Type B pancreatic cell (in vitro differentiated cells): ENCODE measurements around the gene UGGT1. TPM values are rescaled to one million over a fixed set of nuclear protein-coding genes. Genes with fewer than 3 reads are reported as not detected.

Experiments used
- DNase-seq: peaks from one replicate; pipeline ENCODE4 v3.0.0; 2021; ENCODE audit warnings: mixed read lengths; ENCODE audit not compliant: unreplicated experiment; ENCODE audit errors: extremely low spot score
- H3K27ac Mint-ChIP-seq: 2 replicates; pipeline ENCODE4 v1.8.0; 2021; ENCODE audit warnings: mild to moderate bottlenecking, mixed read lengths
- H3K27me3 Mint-ChIP-seq: 2 replicates; pipeline ENCODE4 v1.8.0; 2021; ENCODE audit warnings: mixed read lengths
- H3K36me3 Mint-ChIP-seq: 2 replicates; pipeline ENCODE4 v1.8.0; 2021; ENCODE audit warnings: mixed read lengths
- H3K4me1 Mint-ChIP-seq: one replicate; pipeline ENCODE4 v1.8.0; 2021; ENCODE audit warnings: mixed read lengths; ENCODE audit not compliant: unreplicated experiment
- H3K4me3 Mint-ChIP-seq: 2 replicates; pipeline ENCODE4 v1.8.0; 2021; ENCODE audit warnings: mild to moderate bottlenecking, mixed read lengths
- H3K9me3 Mint-ChIP-seq: 2 replicates; pipeline ENCODE4 v1.8.0; 2021; ENCODE audit warnings: mixed read lengths
- CTCF ChIP-seq: fragments of 200-600 bp; sonication (generic); conservative IDR thresholded peaks from 2 replicates; pipeline ENCODE4 v1.5.0; 2021; ENCODE audit warnings: antibody characterized with exemption, mild to moderate bottlenecking
- total RNA-seq: library from RNA; stranded (reverse); gene quantifications from 2 replicates; pipeline ENCODE4 v1.2.1, GENCODE V29; 2021; ENCODE audit warnings: low replicate concordance

The UGGT1 gene
- total RNA-seq, 1 donor from 2014 or later = 51.1 TPM

GRCh38 chr2:128057334-128057733, 33.7 kb upstream of the UGGT1 start:
- H3K27me3 Mint-ChIP-seq = no peaks in the 10 kb centered on the region
- no peaks in the 10 kb centered on the region for H3K9me3 Mint-ChIP-seq
- no peak overlapping the region for H3K4me3 Mint-ChIP-seq
- no peak overlapping the region for H3K27ac Mint-ChIP-seq
- TF ChIP-seq CTCF = no peak
- H3K36me3 Mint-ChIP-seq = no peaks in the 10 kb centered on the region
- no peak for DNase-seq
- no peaks in the 10 kb centered on the region for H3K4me1 Mint-ChIP-seq

GRCh38 chr2:128058114-128058513, 32.9 kb upstream of the UGGT1 start:
- Mint-ChIP-seq H3K9me3 (no peaks in the 10 kb centered on the region), H3K4me3 (no peak overlapping the region), H3K4me1 (peaks cover under 1% of the 10 kb centered on the region), H3K36me3 (no peaks in the 10 kb centered on the region), H3K27ac (no peak overlapping the region), H3K27me3 (no peaks in the 10 kb centered on the region)
- no peak for TF ChIP-seq CTCF
- no peak for DNase-seq

- H3K36me3 Mint-ChIP-seq = no peaks in the 10 kb centered on the region
- no peak overlapping the region for H3K27ac Mint-ChIP-seq
- H3K27me3 Mint-ChIP-seq = peaks cover 3% of the 10 kb centered on the region
- no peak for DNase-seq
- no peak for TF ChIP-seq CTCF
- no peak overlapping the region for H3K4me3 Mint-ChIP-seq
- no peaks in the 10 kb centered on the region for H3K9me3 Mint-ChIP-seq
- peaks cover 11% of the 10 kb centered on the region for H3K4me1 Mint-ChIP-seq
Measured at GRCh38 chr2:128062571-128062970, 28.4 kb upstream of the UGGT1 start.

GRCh38 chr2:128064353-128064752, 26.6 kb upstream of the UGGT1 start:
- Mint-ChIP-seq H3K9me3 (no peaks in the 10 kb centered on the region), H3K4me3 (no peak overlapping the region), H3K4me1 (peaks cover 11% of the 10 kb centered on the region), H3K27ac (no peak overlapping the region), H3K27me3 (peaks cover 3% of the 10 kb centered on the region), H3K36me3 (no peaks in the 10 kb centered on the region)
- TF ChIP-seq CTCF = no peak
- DNase-seq = no peak

- no peak for DNase-seq
- Mint-ChIP-seq H3K36me3 (no peaks in the 10 kb centered on the region), H3K4me1 (peaks cover 4% of the 10 kb centered on the region), H3K4me3 (no peak overlapping the region), H3K27me3 (no peaks in the 10 kb centered on the region), H3K9me3 (no peaks in the 10 kb centered on the region), H3K27ac (no peak overlapping the region)
- no peak for TF ChIP-seq CTCF
Measured at GRCh38 chr2:128069769-128070168, 21.2 kb upstream of the UGGT1 start.

GRCh38 chr2:128073278-128073677, 17.7 kb upstream of the UGGT1 start:
- Mint-ChIP-seq H3K4me1 (no peaks in the 10 kb centered on the region), H3K4me3 (no peak overlapping the region), H3K36me3 (no peaks in the 10 kb centered on the region), H3K27me3 (no peaks in the 10 kb centered on the region), H3K9me3 (peaks cover 5% of the 10 kb centered on the region), H3K27ac (no peak overlapping the region)
- no peak for DNase-seq
- no peak for TF ChIP-seq CTCF
